Memory B cell (primary cell): ENCODE data around the gene KLK7.

Experiments
- ATAC-seq: fragments of 150-1000 bp; cut with Tn5 transposase; 2 replicates; pipeline ENCODE4 v1.10.0; 2021; ENCODE audit warnings: low read depth, mild to moderate bottlenecking, moderate library complexity
- DNase-seq, 2 donors: peaks; one replicate each; pipeline ENCODE4 v3.0.0; 2022; ENCODE audit warnings: low spot score in 2 of 2
- H3K27ac Mint-ChIP-seq: one replicate; pipeline ENCODE4 v1.8.0; 2022; ENCODE audit warnings: mild to moderate bottlenecking, moderate library complexity, mixed read lengths
- H3K27me3 Mint-ChIP-seq: one replicate; pipeline ENCODE4 v1.8.0; 2022; ENCODE audit warnings: mixed read lengths
- H3K36me3 Mint-ChIP-seq: one replicate; pipeline ENCODE4 v1.8.0; 2022; ENCODE audit warnings: mild to moderate bottlenecking, mixed read lengths
- H3K4me1 Mint-ChIP-seq: one replicate; pipeline ENCODE4 v1.8.0; 2022; ENCODE audit warnings: mixed read lengths
- H3K4me3 Mint-ChIP-seq: one replicate; pipeline ENCODE4 v1.8.0; 2022; ENCODE audit warnings: mild to moderate bottlenecking, moderate library complexity, mixed read lengths
- H3K9me3 Mint-ChIP-seq: one replicate; pipeline ENCODE4 v1.8.0; 2022; ENCODE audit warnings: mixed read lengths

KLK7 gene

DNA sequence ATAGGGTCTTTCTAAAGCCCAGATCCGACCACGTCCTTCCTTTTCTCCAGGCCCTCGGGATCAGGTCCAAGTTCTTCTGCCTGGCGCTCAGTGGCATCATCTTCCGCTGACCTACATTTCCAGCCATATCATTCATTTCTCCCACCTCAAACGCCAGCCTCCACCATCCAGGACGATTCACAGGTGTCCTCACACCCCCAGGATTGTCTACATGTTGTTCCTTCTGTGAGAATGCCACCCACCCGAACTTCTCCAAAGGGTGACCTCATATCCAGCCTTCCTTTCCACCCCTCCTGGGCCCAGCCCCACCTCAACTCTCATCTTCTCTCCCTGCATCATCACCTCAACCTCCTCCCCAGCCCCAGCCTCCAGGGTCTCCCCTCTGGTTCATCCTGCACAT, 26.1 kb downstream of the KLK7 start:
- Mint-ChIP-seq H3K9me3 (peaks cover 18% of the 10 kb centered on the region), H3K4me1 (peaks cover 2% of the 10 kb centered on the region), H3K36me3 (peaks cover 5% of the 10 kb centered on the region), H3K27ac (no peak overlapping the region), H3K27me3 (peaks cover 24% of the 10 kb centered on the region), H3K4me3 (no peak overlapping the region)
- ATAC-seq (no peak), DNase-seq (no peak)

GRCh38 chr19:50952910-50953309, 30.8 kb downstream of the KLK7 start, which contains the start of gene KLK5:
KLK5 (minus strand) TSS chr19:50953038; CDS start chr19:50952657, 381 bp downstream.
- Mint-ChIP-seq H3K9me3 (peaks cover 2% of the 10 kb centered on the region), H3K27me3 (peaks cover 33% of the 10 kb centered on the region), H3K36me3 (no peaks in the 10 kb centered on the region), H3K27ac (no peak within 1 kb of the TSS), H3K4me1 (peaks cover 2% of the 10 kb centered on the region), H3K4me3 (no peak within 1 kb of the TSS)
- no peak for ATAC-seq
- DNase-seq: no peak

DNA sequence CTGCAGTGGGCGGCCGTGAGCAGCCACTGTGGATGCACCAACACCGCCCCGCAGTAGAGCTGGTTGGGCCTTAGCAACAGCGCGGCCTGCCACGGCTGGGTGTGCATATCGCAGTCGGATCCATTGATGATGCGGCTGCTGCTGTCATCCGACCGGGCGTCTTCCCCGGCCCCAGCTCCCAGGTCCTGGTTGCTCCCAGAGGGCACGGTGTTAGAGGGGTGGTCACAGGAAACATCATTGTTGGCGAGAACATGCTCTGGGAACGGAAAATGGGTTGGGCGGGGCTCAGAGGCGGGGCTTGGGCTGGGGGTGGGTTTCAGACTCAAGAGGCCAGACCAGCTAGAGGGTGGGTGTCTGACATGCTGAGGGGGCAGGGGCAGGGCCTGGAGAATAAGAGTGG, 33.9 kb downstream of the KLK7 start:
- no peak for DNase-seq
- ATAC-seq: no peak
- Mint-ChIP-seq H3K9me3 (peaks cover 8% of the 10 kb centered on the region), H3K36me3 (no peaks in the 10 kb centered on the region), H3K4me1 (peaks cover 2% of the 10 kb centered on the region), H3K27ac (no peak overlapping the region), H3K27me3 (peaks cover 29% of the 10 kb centered on the region), H3K4me3 (no peak overlapping the region)

GRCh38 chr19:50947123-50947522, 36.6 kb downstream of the KLK7 start:
- Mint-ChIP-seq H3K9me3 (peaks cover 13% of the 10 kb centered on the region), H3K27ac (no peak overlapping the region), H3K36me3 (no peaks in the 10 kb centered on the region), H3K4me1 (peaks cover 2% of the 10 kb centered on the region), H3K4me3 (no peak overlapping the region), H3K27me3 (peaks cover 34% of the 10 kb centered on the region)
- no peak for DNase-seq
- no peak for ATAC-seq

DNA sequence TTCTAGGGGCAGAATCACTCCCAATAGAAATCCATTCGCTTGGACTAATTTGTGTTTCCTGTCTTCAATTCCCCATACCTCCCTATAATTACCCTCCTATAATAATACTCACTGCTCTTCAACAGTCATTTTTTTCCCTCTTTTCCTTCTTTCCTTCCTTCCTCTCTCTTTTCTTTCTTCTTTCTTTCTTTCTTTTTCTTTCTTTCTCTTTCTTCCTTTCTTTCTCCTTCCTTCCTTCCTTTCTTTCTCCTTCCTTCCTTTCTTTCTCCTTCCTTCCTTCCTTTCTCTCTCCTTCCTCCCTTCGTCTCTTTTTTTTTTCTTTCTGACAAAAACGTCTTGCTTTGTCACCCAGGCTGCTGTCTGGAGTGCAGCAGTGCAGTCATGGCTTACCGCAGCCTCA, 38.9 kb downstream of the KLK7 start:
- H3K4me3 Mint-ChIP-seq: no peak overlapping the region
- H3K27ac Mint-ChIP-seq: no peak overlapping the region
- ATAC-seq (no peak), DNase-seq (no peak)
- peaks cover 29% of the 10 kb centered on the region for H3K27me3 Mint-ChIP-seq
- no peaks in the 10 kb centered on the region for H3K4me1 Mint-ChIP-seq
- no peaks in the 10 kb centered on the region for H3K36me3 Mint-ChIP-seq
- H3K9me3 Mint-ChIP-seq: peaks cover 13% of the 10 kb centered on the region

GRCh38 chr19:50943074-50943828, 40.5 kb downstream of the KLK7 start:
- Mint-ChIP-seq H3K27me3 (peaks cover 23% of the 10 kb centered on the region), H3K36me3 (no peaks in the 10 kb centered on the region), H3K27ac (no peak overlapping the region), H3K4me3 (no peak overlapping the region), H3K4me1 (no peaks in the 10 kb centered on the region), H3K9me3 (peaks cover 14% of the 10 kb centered on the region)
- no peak for ATAC-seq
- DNase-seq: no peak

DNA sequence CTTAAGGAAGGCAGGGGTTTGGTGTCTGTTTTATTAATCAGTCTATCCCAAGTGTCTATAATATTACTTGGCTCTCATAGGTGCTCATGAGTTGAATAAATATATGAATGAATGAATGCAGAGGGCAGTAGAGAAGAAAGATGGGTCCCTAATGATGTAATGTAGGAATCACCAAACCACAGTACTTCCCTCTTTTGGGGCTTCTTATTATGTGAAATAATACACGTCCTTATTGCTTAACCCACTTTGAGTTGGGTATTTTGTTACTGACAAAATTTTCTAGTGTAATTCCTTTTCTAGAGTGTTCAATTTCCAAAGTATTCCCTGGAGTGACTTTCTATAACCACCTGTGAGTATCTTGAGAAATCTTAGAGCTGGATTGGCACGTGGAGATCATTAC, 44.1 kb downstream of the KLK7 start:
- DNase-seq (no peak), ATAC-seq (no peak)
- Mint-ChIP-seq H3K4me3 (no peak overlapping the region), H3K4me1 (no peaks in the 10 kb centered on the region), H3K9me3 (peaks cover 7% of the 10 kb centered on the region), H3K27me3 (peaks cover 22% of the 10 kb centered on the region), H3K27ac (no peak overlapping the region), H3K36me3 (no peaks in the 10 kb centered on the region)

DNA sequence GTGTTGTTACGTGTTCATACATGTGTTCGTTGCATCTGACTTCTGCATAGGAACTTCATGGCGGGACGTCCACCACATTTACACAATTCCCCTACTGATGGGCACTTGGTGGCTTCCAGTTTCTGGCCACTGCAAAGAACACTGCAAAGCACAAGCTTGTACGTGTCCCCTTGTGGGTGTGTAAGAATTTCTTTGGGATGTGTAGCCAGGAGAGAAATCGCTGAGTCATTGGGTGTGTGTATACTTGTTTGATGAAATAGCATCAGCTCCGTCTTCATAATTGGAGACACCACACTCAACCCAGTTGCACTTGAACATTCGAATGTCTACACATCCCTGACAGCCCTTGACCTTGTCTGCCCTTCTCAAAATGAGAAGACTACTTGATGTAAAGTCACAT, 50.1 kb downstream of the KLK7 start:
- Mint-ChIP-seq H3K4me1 (peaks cover 2% of the 10 kb centered on the region), H3K9me3 (no peaks in the 10 kb centered on the region), H3K27me3 (peaks cover 18% of the 10 kb centered on the region), H3K4me3 (no peak overlapping the region), H3K36me3 (no peaks in the 10 kb centered on the region), H3K27ac (no peak overlapping the region)
- ATAC-seq: no peak
- DNase-seq: no peak

DNA sequence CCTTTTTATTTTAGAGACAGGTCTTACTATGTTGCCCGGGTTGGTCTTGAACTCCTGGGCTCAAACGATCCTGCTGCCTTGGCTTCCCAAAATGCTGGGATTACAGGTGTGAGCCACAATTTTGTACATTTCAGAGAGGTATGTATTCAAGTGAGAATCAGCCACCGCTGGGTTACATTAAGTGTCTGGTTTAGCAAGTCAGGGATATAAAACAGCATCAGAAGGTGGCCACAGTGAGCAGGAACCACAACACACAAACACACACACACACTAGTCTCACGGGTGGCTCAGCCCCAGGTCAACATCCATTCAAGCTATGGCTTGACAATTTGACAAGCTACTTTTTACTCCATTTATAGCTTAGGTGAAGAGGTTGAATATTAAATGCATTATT, 51.0 kb downstream of the KLK7 start:
- DNase-seq (no peak), ATAC-seq (no peak)
- Mint-ChIP-seq H3K4me3 (no peak overlapping the region), H3K9me3 (no peaks in the 10 kb centered on the region), H3K4me1 (peaks cover 2% of the 10 kb centered on the region), H3K27ac (no peak overlapping the region), H3K36me3 (no peaks in the 10 kb centered on the region), H3K27me3 (peaks cover 21% of the 10 kb centered on the region)

DNA sequence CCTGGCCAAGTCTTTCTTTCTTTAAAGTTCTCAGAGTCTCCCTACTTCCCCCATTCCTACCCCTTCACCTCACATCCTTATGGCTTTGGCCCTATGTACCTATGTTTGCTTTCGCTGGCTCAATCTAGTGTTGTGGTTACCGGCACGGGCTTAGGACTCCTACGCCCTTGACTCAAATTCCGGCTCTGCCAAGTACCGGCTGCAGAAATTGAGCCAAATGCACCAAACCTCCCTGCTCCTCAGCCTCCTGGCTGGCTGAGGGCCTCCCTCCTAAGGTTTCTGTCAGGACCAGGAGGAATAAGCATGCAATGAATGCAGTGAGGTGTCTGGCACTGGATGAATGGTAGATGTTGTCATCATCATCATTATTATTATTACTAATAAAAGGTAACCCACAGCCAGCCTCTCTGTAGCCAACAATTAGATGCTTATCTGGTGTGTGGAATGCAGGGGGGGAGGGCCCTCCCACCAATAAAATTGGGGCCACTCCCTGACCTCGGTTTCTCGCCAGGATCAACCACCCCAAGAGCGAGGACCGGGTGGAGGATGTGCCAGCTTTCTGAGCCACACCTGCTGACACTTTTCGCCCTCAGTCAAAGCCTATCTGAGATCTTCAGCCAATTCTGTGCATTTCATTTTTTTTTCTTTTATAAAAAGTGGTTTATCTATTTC, 51.6 kb downstream of the KLK7 start:
- Mint-ChIP-seq H3K36me3 (no peaks in the 10 kb centered on the region), H3K4me3 (no peak overlapping the region), H3K4me1 (peaks cover 2% of the 10 kb centered on the region), H3K27ac (no peak overlapping the region), H3K9me3 (no peaks in the 10 kb centered on the region), H3K27me3 (peaks cover 19% of the 10 kb centered on the region)
- no peak for ATAC-seq
- no peak for DNase-seq

GRCh38 chr19:50931023-50931422, 52.7 kb downstream of the KLK7 start:
- peaks cover 21% of the 10 kb centered on the region for H3K27me3 Mint-ChIP-seq
- peaks cover 2% of the 10 kb centered on the region for H3K4me1 Mint-ChIP-seq
- DNase-seq (no peak), ATAC-seq (no peak)
- no peak overlapping the region for H3K4me3 Mint-ChIP-seq
- no peak overlapping the region for H3K27ac Mint-ChIP-seq
- no peaks in the 10 kb centered on the region for H3K9me3 Mint-ChIP-seq
- no peaks in the 10 kb centered on the region for H3K36me3 Mint-ChIP-seq

DNA sequence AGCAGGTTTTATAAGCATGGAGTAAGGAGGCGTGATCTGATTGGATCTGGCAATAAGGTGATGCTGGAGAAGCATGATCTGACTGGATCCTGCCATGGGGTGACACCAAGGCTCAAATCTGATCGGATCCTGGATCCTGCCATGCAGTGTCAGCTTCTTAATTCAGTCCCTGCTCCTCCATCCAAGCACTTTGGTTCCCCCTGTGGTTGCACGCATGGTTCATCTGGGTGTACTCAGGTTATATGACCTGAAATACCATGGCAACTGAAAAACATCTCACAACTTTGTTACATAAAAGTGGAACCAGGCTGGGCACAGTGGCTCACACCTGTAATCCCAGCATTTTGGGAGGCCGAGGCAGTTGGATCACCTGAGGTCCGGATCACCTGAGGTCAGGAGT, 54.9 kb downstream of the KLK7 start:
- DNase-seq (no peak), ATAC-seq (no peak)
- Mint-ChIP-seq H3K4me3 (no peak overlapping the region), H3K36me3 (no peaks in the 10 kb centered on the region), H3K4me1 (peaks cover 2% of the 10 kb centered on the region), H3K9me3 (no peaks in the 10 kb centered on the region), H3K27ac (no peak overlapping the region), H3K27me3 (peaks cover 24% of the 10 kb centered on the region)
